Measurements from ENCODE around the gene P3H1.

P3H1 gene

DNA sequence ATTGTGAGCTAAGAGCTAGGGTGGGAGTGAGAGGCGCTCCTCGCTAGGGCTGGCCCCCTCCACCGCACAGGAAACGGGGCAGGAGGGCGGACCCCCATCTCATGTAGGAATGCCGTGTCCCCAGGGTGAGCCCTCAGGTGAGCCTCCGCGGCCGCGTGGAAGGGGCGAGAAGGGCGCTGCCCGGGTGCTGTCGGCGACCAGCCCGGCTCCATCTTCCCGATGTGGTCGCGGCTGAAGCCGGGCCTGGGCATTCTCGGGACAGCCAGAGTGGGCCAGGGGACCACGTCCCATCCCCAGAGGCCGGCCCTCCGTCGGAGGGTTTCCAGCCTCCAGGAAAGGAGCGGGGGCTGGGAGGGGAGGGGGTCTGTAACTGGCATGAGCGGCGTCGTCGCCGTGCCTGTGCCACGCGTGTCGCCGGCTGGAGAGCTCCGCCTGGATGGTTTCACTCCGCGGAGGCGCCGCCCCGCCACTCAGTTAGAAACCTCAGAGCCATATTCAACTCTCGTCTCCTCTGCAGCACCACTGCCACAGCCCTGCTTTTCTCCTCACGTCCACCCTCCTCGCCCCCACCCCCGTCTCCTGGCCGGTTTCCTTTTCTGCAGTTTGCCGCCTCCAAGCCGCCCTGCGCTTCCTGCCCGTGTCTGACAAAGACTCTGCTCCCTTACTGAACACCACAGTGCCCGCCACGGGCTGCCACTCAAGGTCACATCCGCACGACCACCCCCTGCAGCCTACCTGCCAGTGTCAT is 18.3 kb upstream of the P3H1 start, which contains the start of gene TMEM269:
Gene TMEM269 (plus strand): TSS at position 46 of the 748 bp plus-strand sequence. CDS start 4,903 bp downstream, outside the sequence.
- peak; percentile 6 for DNase-seq
- H3K9me3 ChIP-seq: no peaks in the 10 kb centered on the region
- no peaks in the 10 kb centered on the region for H3K36me3 ChIP-seq
- peak within 1 kb of the TSS; percentile 23; the same call in 1 of the 2 replicates for H3K4me3 ChIP-seq (ENCODE audit: low read depth, low read length)
- H3K27me3 ChIP-seq: no peaks in the 10 kb centered on the region
- H3K4me1 ChIP-seq: no peaks in the 10 kb centered on the region
- TF ChIP-seq CTCF (IDR thresholded peaks at IDR 0.05; ENCODE audit: low read depth, low read length): no peak

GRCh38 chr1:42784547-42784945 is 17.7 kb upstream of the P3H1 start:
- Histone ChIP-seq H3K4me3 (ENCODE audit: low read depth, low read length) (no peak overlapping the region), H3K9me3 (no peaks in the 10 kb centered on the region), H3K27me3 (no peaks in the 10 kb centered on the region), H3K4me1 (no peaks in the 10 kb centered on the region), H3K36me3 (no peaks in the 10 kb centered on the region)
- TF ChIP-seq CTCF (IDR thresholded peaks at IDR 0.05; ENCODE audit: low read depth, low read length): no peak
- no peak for DNase-seq

- H3K4me1 ChIP-seq: no peaks in the 10 kb centered on the region
- H3K9me3 ChIP-seq: no peaks in the 10 kb centered on the region
- no peaks in the 10 kb centered on the region for H3K27me3 ChIP-seq
- no peak for DNase-seq
- H3K4me3 ChIP-seq (ENCODE audit: low read depth, low read length): no peak overlapping the region
- TF ChIP-seq CTCF (IDR thresholded peaks at IDR 0.05; ENCODE audit: low read depth, low read length): no peak
- no peaks in the 10 kb centered on the region for H3K36me3 ChIP-seq
Measured at GRCh38 chr1:42783092-42783491, 16.3 kb upstream of the P3H1 start.

DNA sequence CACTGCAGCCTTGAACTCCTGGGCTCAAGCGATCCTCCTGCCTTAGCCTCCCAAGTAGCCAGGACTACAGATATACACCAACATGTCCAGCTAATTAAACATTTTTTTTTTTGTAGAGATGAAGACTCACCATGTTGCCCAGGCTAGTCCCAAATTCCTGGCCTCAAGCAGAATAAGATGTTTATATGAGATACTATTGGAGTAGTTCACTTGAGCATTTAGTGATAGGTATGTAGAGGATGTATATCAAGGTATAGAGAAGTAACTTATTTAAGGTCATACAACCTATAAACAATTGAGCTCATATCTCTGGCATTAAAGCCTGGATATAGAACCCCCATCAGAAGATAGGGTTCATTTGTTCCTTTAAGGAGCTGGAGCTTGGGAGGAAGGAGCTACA is 13.3 kb upstream of the P3H1 start:
- no peak for TF ChIP-seq CTCF (IDR thresholded peaks at IDR 0.05; ENCODE audit: low read depth, low read length)

GRCh38 chr1:42779725-42780124 is 12.9 kb upstream of the P3H1 start:
- 0 out of 2 replicates have a peak, but pooled peaks cover 3% of the 10 kb centered on the region for H3K36me3 ChIP-seq
- no peak for TF ChIP-seq CTCF (IDR thresholded peaks at IDR 0.05; ENCODE audit: low read depth, low read length)

More for the DNA sequence above, 13.3 kb upstream of the P3H1 start:
- Histone ChIP-seq H3K36me3 (0 out of 2 replicates have a peak, but pooled peaks cover 3% of the 10 kb centered on the region), H3K27me3 (no peaks in the 10 kb centered on the region), H3K9me3 (no peaks in the 10 kb centered on the region), H3K4me1 (no peaks in the 10 kb centered on the region), H3K4me3 (ENCODE audit: low read depth, low read length) (no peak overlapping the region)
- no peak for DNase-seq

DNA sequence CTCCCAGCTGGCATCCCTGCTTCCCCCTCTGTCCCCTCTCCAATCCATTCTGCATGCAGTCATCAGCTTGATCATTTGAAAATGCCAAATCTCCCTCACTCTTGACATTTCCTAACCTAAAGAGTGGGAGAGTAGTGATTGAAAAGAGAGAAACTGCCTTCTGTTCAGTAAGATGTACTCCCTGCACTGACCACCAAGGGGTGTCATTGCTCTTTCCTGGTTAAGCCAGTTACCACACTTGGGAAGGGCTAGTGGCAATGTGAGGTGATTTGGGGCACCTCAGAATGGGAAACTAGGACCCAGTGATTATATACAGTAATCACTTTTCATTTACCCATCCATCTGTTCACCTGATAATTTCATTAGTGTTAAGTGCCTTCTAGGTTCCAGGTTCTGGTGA is 11.0 kb upstream of the P3H1 start:
- DNase-seq: peak; percentile 46
- peak; percentile 79 for TF ChIP-seq CTCF (IDR thresholded peaks at IDR 0.05; ENCODE audit: low read depth, low read length)
- no peaks in the 10 kb centered on the region for H3K4me1 ChIP-seq
- no peaks in the 10 kb centered on the region for H3K9me3 ChIP-seq
- no peak overlapping the region for H3K4me3 ChIP-seq (ENCODE audit: low read depth, low read length)
- H3K36me3 ChIP-seq: 0 out of 2 replicates have a peak, but pooled peaks cover 3% of the 10 kb centered on the region
- no peaks in the 10 kb centered on the region for H3K27me3 ChIP-seq

More at GRCh38 chr1:42779725-42780124, 12.9 kb upstream of the P3H1 start:
- Histone ChIP-seq H3K4me1 (no peaks in the 10 kb centered on the region), H3K27me3 (no peaks in the 10 kb centered on the region), H3K9me3 (no peaks in the 10 kb centered on the region), H3K4me3 (ENCODE audit: low read depth, low read length) (no peak overlapping the region)
- no peak for DNase-seq
